Kidney epithelial cell (primary cell): ENCODE measurements around the gene ITPRIPL1. TPM values are rescaled to one million over a fixed set of nuclear protein-coding genes. Genes with fewer than 3 reads are reported as not detected.

Source experiments
- DNase-seq: peaks from one replicate; pipeline ENCODE4 v3.0.0-alpha.2; 2010; ENCODE audit warnings: low read depth
- H3K27me3 ChIP-seq: 2 replicates; pipeline ENCODE4 v1.6.0; 2011; ENCODE audit warnings: low read length; ENCODE audit not compliant: control insufficient read depth, insufficient read depth
- H3K36me3 ChIP-seq: 2 replicates; pipeline ENCODE4 v1.5.1; 2011; ENCODE audit warnings: low read length; ENCODE audit not compliant: control insufficient read depth, insufficient read depth
- H3K4me3 ChIP-seq: 2 replicates; pipeline ENCODE4 v1.5.1; 2011; ENCODE audit warnings: low read depth, mild to moderate bottlenecking, control low read depth, low read length
- total RNA-seq: library from RNA; depleted of rRNA; stranded (reverse); fragments of >200 nt; gene quantifications from 2 replicates; pipeline ENCODE4 v1.2.3, GENCODE V29; 2015
- TF ChIP-seq, protein P1 (sequence below): IDR thresholded peaks from 2 replicates; pipeline ENCODE4 v1.5.1; 2011; ENCODE audit warnings: mild to moderate bottlenecking, moderate library complexity, low read length, control low read depth, inconsistent platforms; ENCODE audit not compliant: insufficient read depth, poor library complexity, severe bottlenecking

ITPRIPL1 gene
- total RNA-seq, 1 donor from 2014 or later = 5.1 TPM

DNA sequence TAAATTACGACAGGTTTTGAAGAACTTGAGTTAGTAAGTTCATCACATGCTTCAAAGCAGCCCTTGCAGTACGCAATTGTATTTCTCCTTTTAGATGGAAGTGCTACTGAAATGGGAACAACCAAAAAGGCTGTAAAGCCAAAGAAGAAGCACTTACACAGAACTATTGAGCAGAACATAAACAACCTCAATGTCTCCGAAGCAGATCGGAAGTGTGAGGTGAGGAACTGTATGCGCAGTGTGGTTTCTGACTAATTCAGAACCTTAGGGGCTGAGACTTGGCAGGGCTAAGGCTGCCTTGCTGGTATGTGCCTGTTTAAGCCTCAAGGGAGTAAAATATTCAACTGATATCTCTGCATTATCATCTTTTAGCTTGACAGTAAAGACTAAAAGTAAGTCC lies 18.9 kb downstream of the ITPRIPL1 start:
- no peak for DNase-seq
- Histone ChIP-seq H3K36me3 (no peaks in the 10 kb centered on the region), H3K4me3 (no peak overlapping the region), H3K27me3 (no peaks in the 10 kb centered on the region)
- TF ChIP-seq, protein P1, sequence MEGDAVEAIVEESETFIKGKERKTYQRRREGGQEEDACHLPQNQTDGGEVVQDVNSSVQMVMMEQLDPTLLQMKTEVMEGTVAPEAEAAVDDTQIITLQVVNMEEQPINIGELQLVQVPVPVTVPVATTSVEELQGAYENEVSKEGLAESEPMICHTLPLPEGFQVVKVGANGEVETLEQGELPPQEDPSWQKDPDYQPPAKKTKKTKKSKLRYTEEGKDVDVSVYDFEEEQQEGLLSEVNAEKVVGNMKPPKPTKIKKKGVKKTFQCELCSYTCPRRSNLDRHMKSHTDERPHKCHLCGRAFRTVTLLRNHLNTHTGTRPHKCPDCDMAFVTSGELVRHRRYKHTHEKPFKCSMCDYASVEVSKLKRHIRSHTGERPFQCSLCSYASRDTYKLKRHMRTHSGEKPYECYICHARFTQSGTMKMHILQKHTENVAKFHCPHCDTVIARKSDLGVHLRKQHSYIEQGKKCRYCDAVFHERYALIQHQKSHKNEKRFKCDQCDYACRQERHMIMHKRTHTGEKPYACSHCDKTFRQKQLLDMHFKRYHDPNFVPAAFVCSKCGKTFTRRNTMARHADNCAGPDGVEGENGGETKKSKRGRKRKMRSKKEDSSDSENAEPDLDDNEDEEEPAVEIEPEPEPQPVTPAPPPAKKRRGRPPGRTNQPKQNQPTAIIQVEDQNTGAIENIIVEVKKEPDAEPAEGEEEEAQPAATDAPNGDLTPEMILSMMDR = no peak

DNA sequence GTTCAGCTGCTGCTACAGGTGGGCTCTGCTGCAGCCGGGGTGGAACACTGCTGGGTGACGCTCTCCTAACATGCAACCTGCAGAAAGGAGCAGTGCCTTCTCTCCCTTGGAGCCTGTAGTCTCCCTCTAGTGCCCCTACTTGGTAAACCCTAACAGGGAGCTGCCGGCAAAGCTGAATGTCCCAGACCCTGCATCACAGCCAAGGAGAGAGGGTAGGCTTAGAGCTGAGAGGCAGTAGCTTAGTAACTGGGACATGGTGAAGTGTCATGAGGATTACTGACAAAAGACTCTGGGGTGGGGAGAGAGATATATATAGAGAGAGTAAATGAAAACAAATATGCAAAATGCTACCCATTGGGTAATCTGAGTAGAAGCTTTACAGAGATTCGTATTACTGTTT lies 20.3 kb downstream of the ITPRIPL1 start:
- no peak overlapping the region for H3K4me3 ChIP-seq
- TF ChIP-seq, protein P1 = no peak
- DNase-seq = no peak
- H3K27me3 ChIP-seq = no peaks in the 10 kb centered on the region
- H3K36me3 ChIP-seq = no peaks in the 10 kb centered on the region

DNA sequence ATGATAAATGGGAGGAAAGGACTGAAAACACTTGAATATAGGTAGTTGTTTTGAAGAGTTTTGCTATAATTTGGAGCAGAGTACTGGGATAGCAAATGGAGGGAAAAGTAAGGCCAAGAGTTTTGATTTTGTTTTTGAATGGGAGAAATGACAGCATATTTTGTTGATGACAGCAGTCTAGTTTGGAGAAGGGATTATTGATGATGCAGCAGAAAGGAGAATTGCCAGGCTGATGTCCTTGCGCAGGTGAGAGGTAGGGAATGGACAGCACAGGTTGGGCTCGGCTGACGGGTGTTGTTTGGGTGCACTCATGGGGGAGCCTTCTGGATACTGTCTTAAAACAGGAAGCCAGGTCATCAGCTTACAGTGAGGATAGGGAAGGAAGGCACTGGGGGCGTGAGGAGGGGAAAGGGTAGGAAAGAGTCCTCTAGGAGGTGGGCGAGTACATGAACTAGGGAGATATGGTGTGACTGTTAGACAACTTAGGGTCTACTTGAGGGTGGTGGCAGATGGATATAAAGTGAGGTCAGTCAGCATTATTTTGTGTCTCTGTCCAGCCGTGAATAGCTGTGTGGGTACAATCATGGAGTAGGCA lies 20.8 kb downstream of the ITPRIPL1 start:
- H3K27me3 ChIP-seq = no peaks in the 10 kb centered on the region
- H3K36me3 ChIP-seq = no peaks in the 10 kb centered on the region
- H3K4me3 ChIP-seq = no peak overlapping the region
- no peak for DNase-seq
- TF ChIP-seq, protein P1 = no peak

DNA sequence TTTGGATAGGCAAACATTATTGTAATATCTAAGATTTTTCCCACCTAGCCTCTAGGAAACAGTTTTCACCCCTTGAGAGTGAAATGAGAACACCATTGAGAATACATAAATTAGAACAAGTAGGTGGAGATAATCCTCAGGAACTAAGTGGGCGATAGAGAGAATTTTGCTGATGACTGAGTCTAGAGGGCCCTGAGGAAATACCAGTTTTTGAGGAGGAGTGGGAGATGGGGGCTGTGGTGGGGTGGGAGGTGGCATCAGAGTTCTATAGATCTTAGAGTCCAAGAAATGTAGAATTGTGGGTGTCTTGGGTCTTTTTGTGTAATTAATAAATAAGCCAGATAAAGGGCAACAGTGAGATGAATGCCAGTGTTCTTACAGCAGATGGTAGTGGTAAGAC lies 22.3 kb downstream of the ITPRIPL1 start:
- H3K27me3 ChIP-seq = no peaks in the 10 kb centered on the region
- H3K4me3 ChIP-seq = no peak overlapping the region
- DNase-seq = no peak
- TF ChIP-seq, protein P1 = no peak
- no peaks in the 10 kb centered on the region for H3K36me3 ChIP-seq

DNA sequence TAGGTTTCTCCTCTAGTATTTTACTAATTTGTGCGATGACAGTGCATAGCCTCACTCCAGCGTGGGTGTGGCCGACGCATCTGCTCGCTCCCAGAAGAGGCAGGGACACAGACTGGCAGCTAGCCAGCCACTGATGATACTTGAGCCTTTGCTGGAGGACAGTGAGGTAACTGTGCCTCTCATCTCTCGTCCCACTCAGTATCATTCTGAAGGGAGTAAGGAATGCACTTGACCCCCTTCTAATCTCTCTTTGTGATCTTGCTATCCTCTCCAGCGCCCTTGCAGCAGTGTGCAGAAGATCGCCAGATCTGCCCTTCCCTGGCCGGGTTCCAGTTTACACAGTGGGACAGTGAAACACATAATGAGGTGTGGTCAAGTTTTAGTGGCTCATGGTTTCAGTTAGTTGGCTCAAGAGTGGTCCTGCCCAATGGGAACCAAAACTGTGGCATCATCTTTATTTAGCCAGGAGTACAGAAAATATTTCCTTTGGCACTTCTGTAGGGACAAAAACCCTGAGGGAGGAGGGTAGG lies 28.0 kb downstream of the ITPRIPL1 start:
- no peak for DNase-seq
- Histone ChIP-seq H3K4me3 (no peak overlapping the region), H3K27me3 (no peaks in the 10 kb centered on the region), H3K36me3 (no peaks in the 10 kb centered on the region)
- TF ChIP-seq, protein P1 = no peak

DNA sequence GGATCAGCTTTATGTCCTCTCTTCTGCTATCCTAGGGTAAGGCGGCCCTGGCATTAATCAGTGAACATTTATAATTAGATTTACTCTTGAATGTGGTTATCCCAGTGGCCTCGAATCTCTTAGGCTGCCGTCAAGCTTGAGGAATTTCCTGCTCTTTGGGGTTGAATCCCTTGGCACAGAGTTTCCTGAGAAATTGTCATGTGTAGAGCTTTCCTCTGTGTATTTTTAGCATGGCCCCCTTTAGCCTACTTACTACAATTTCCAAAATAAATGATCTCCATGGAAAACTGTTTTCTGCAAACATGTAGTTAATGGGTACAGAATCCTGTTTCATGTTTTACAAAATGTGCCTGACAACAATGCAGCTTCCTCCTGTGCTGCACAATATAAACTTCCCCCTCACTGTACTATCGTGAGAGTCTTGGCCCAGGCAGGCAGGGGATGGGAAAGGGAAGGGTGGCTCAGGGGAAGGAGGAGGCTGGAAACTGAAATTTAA lies 28.5 kb downstream of the ITPRIPL1 start:
- TF ChIP-seq, protein P1 = no peak
- no peak for DNase-seq
- Histone ChIP-seq H3K27me3 (no peaks in the 10 kb centered on the region), H3K4me3 (no peak overlapping the region), H3K36me3 (no peaks in the 10 kb centered on the region)
